ENCODE measurements around the gene HS3ST3A1. TPM values are rescaled to one million over a fixed set of nuclear protein-coding genes. Genes with fewer than 3 reads are reported as not detected.

Gene HS3ST3A1
- total RNA-seq, 4 donors from 2014 or later: 0.47 to 5.9 (median 1.9) TPM; not detected in 1

GRCh38 chr17:13594310-13594709, 7.4 kb downstream of the HS3ST3A1 start:
- no peak for DNase-seq (ENCODE audit: low spot score)
- ATAC-seq (ENCODE audit: low FRiP score): no peak
- TF ChIP-seq, protein P1, sequence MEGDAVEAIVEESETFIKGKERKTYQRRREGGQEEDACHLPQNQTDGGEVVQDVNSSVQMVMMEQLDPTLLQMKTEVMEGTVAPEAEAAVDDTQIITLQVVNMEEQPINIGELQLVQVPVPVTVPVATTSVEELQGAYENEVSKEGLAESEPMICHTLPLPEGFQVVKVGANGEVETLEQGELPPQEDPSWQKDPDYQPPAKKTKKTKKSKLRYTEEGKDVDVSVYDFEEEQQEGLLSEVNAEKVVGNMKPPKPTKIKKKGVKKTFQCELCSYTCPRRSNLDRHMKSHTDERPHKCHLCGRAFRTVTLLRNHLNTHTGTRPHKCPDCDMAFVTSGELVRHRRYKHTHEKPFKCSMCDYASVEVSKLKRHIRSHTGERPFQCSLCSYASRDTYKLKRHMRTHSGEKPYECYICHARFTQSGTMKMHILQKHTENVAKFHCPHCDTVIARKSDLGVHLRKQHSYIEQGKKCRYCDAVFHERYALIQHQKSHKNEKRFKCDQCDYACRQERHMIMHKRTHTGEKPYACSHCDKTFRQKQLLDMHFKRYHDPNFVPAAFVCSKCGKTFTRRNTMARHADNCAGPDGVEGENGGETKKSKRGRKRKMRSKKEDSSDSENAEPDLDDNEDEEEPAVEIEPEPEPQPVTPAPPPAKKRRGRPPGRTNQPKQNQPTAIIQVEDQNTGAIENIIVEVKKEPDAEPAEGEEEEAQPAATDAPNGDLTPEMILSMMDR (IDR thresholded peaks at IDR 0.05): no peak

DNA sequence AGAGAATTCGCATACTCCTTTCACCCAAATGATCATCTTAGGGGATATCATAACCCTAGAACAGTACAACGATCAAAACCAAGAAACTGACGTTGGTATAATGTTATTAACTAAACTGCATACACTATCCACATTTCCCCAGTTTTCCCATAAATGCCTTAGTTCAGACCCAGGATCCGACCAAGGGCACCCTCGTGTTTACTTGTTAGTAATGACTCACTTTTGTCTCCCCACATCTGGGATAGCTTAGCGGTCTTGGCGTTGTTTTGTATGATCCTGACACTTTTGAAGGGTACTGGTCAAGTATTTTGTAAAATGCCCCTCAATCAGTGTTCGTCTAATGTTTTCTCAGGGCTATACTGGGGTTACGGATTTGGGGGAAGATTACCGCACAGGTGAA, 8.0 kb downstream of the HS3ST3A1 start:
- no peak for DNase-seq (ENCODE audit: low spot score)
- TF ChIP-seq, protein P1 (IDR thresholded peaks at IDR 0.05): no peak
- no peak for ATAC-seq (ENCODE audit: low FRiP score)

- DNase-seq (ENCODE audit: low spot score): no peak
- TF ChIP-seq, protein P1 (IDR thresholded peaks at IDR 0.05): no peak
- no peak for ATAC-seq (ENCODE audit: low FRiP score)
Measured at GRCh38 chr17:13593021-13593751, 8.5 kb downstream of the HS3ST3A1 start.

DNA sequence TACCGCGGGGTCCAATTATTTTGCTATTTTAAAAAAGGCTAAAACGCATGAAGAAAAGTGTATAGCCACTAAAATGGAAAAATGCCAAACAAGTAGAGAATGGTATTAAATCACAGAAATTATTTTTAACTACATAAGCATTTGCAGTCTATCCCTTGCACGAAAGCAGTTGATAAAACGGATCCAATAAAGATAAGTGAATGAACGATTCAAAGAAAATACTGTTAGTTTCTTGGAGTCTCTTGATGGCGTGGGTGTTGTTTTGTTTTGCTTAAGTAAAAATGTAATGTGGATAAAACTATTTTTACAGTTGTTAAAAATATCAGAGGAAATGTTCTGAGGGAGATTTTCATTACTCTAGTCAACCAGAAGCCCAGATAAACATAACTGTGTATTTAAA, 9.3 kb downstream of the HS3ST3A1 start:
- no peak for ATAC-seq (ENCODE audit: low FRiP score)

GRCh38 chr17:13590441-13590840, 11.3 kb downstream of the HS3ST3A1 start:
- no peak for DNase-seq (ENCODE audit: low spot score)
- no peak for ATAC-seq (ENCODE audit: low FRiP score)
- TF ChIP-seq, protein P1 (IDR thresholded peaks at IDR 0.05): no peak

More for the DNA sequence above, 9.3 kb downstream of the HS3ST3A1 start:
- no peak for DNase-seq (ENCODE audit: low spot score)
- TF ChIP-seq, protein P1 (IDR thresholded peaks at IDR 0.05): no peak

GRCh38 chr17:13589658-13590057, 12.1 kb downstream of the HS3ST3A1 start:
- ATAC-seq (ENCODE audit: low FRiP score) (no peak), DNase-seq (ENCODE audit: low spot score) (no peak)
- TF ChIP-seq, protein P1 (IDR thresholded peaks at IDR 0.05): no peak

Data from omental fat pad (tissue), 4 donors.